Skeletal muscle satellite cell (primary cell): ENCODE measurements around the gene SLC23A1. TPM values are rescaled to one million over a fixed set of nuclear protein-coding genes. Genes with fewer than 3 reads are reported as not detected.

Source experiments
- H3K27me3 ChIP-seq: 2 replicates; pipeline ENCODE4 v1.7.0; 2013; ENCODE audit warnings: low read length; ENCODE audit not compliant: control insufficient read depth, insufficient read depth
- H3K36me3 ChIP-seq: 2 replicates; pipeline ENCODE4 v1.7.0; 2013; ENCODE audit warnings: mild to moderate bottlenecking, control low read depth, low read length; ENCODE audit not compliant: insufficient read depth
- H3K4me1 ChIP-seq: 2 replicates; pipeline ENCODE4 v1.7.0; 2013; ENCODE audit warnings: low read length; ENCODE audit not compliant: control insufficient read depth, insufficient read depth
- H3K4me2 ChIP-seq: 2 replicates; pipeline ENCODE4 v1.7.0; 2013; ENCODE audit warnings: mild to moderate bottlenecking, low read length
- H3K4me3 ChIP-seq: 2 replicates; pipeline ENCODE4 v1.7.0; 2013; ENCODE audit warnings: low read length
- H3K9ac ChIP-seq: 2 replicates; pipeline ENCODE4 v1.7.0; 2013; ENCODE audit warnings: mild to moderate bottlenecking, low read depth, low read length, moderate library complexity
- H3K9me3 ChIP-seq: replicated peaks from 2 replicates; pipeline ENCODE4 v1.7.0; 2013; ENCODE audit warnings: mild to moderate bottlenecking, control low read depth, low read length
- total RNA-seq: library from RNA; depleted of rRNA; stranded (reverse); fragments of >200 nt; gene quantifications from 2 replicates; pipeline ENCODE4 v1.2.3, GENCODE V29; 2012; rRNA removed

SLC23A1 gene
- total RNA-seq: not detected in 2 replicates

- Histone ChIP-seq H3K9ac (no peak within 1 kb of the TSS), H3K9me3 (no peaks in the 10 kb centered on the region), H3K36me3 (no peaks in the 10 kb centered on the region), H3K27me3 (no peaks in the 10 kb centered on the region), H3K4me2 (no peak within 1 kb of the TSS), H3K4me1 (peaks cover 32% of the 10 kb centered on the region), H3K4me3 (no peak within 1 kb of the TSS)
Observed at GRCh38 chr5:139383275-139383992, at the start of gene SLC23A1. SLC23A1 (minus strand) TSS chr5:139383297; CDS start chr5:139383253, 44 bp downstream.

- Histone ChIP-seq H3K4me3 (no peak overlapping the region), H3K4me2 (no peak overlapping the region), H3K27me3 (no peaks in the 10 kb centered on the region), H3K9me3 (no peaks in the 10 kb centered on the region), H3K4me1 (peaks cover 3% of the 10 kb centered on the region), H3K9ac (no peak overlapping the region), H3K36me3 (peaks cover 3% of the 10 kb centered on the region)
Observed at GRCh38 chr5:139431706-139432105, 48.6 kb upstream of the SLC23A1 start.

GRCh38 chr5:139430015-139430414 is 46.9 kb upstream of the SLC23A1 start:
- Histone ChIP-seq H3K4me1 (peaks cover 18% of the 10 kb centered on the region), H3K9ac (no peak overlapping the region), H3K27me3 (no peaks in the 10 kb centered on the region), H3K4me3 (no peak overlapping the region), H3K4me2 (no peak overlapping the region), H3K36me3 (peaks cover 3% of the 10 kb centered on the region), H3K9me3 (no peaks in the 10 kb centered on the region)

GRCh38 chr5:139426203-139426885 is 43.2 kb upstream of the SLC23A1 start:
- Histone ChIP-seq H3K4me1 (peaks cover 18% of the 10 kb centered on the region), H3K4me3 (no peak overlapping the region), H3K36me3 (peaks cover 7% of the 10 kb centered on the region), H3K4me2 (no peak overlapping the region), H3K9ac (peak overlapping the region; percentile 30), H3K27me3 (no peaks in the 10 kb centered on the region), H3K9me3 (no peaks in the 10 kb centered on the region)

GRCh38 chr5:139425497-139425896 is 42.4 kb upstream of the SLC23A1 start:
- H3K4me3 ChIP-seq: no peak overlapping the region
- peaks cover 8% of the 10 kb centered on the region for H3K36me3 ChIP-seq
- peak overlapping the region; percentile 8 for H3K9ac ChIP-seq
- no peaks in the 10 kb centered on the region for H3K27me3 ChIP-seq
- no peaks in the 10 kb centered on the region for H3K9me3 ChIP-seq
- H3K4me2 ChIP-seq: no peak overlapping the region
- H3K4me1 ChIP-seq: peaks cover 18% of the 10 kb centered on the region

DNA sequence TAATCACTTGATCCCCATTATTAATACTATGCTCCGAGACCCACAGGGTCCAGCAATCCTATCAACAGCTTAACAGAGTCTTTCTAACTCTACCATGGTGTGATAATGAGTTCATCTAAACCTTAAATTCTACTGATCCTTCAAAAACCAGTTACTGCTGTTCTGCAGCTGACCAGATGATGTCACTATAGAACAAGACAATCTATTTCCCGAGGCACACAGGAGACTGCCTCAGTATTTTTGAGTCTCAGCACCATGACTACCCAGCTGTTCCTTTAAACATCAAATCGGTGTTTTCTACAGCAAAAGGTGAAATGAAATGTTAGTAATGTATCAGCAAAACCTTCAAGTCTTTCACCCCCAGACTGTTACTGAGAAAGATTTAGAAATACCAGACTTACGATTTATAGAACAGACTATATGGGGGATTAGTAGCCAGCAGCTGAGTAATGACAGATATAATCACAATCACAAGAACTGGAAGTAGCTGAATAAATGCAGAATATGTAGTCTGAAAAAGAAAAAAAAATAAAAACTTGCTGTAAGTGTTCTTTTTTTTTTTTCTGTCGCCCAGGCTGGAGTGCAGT is 39.3 kb upstream of the SLC23A1 start:
- H3K4me1 ChIP-seq: peaks cover 18% of the 10 kb centered on the region
- H3K9me3 ChIP-seq: no peaks in the 10 kb centered on the region
- no peak overlapping the region for H3K4me3 ChIP-seq
- H3K36me3 ChIP-seq: peaks cover 19% of the 10 kb centered on the region
- no peak overlapping the region for H3K9ac ChIP-seq
- no peaks in the 10 kb centered on the region for H3K27me3 ChIP-seq
- no peak overlapping the region for H3K4me2 ChIP-seq

GRCh38 chr5:139419226-139420192 is 36.4 kb upstream of the SLC23A1 start:
- Histone ChIP-seq H3K27me3 (no peaks in the 10 kb centered on the region), H3K4me2 (no peak overlapping the region), H3K36me3 (peaks cover 15% of the 10 kb centered on the region), H3K4me1 (peaks cover 9% of the 10 kb centered on the region), H3K9me3 (no peaks in the 10 kb centered on the region), H3K4me3 (no peak overlapping the region), H3K9ac (no peak overlapping the region)

DNA sequence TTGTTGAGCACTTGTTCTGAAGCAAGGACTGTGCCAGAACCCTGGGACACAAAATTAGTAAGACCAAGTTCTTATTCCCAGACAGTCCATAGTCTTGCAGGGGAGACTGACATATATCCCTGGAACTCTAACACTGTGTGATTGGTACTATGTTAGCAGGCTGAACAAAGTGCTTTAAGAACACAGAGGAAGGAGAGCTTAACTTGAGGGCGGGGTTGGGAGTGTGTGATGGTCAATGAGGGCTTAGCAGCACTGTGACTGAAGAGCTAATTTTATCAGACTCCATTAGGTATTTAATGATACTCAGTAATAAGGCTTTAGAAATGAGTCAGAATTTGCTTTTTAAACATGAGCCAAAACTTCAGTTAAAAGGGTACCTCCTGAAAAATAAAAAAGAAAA is 35.7 kb upstream of the SLC23A1 start:
- H3K4me2 ChIP-seq: no peak overlapping the region
- peaks cover 15% of the 10 kb centered on the region for H3K36me3 ChIP-seq
- H3K4me1 ChIP-seq: peaks cover 9% of the 10 kb centered on the region
- no peaks in the 10 kb centered on the region for H3K27me3 ChIP-seq
- H3K4me3 ChIP-seq: no peak overlapping the region
- no peaks in the 10 kb centered on the region for H3K9me3 ChIP-seq
- H3K9ac ChIP-seq: no peak overlapping the region

- Histone ChIP-seq H3K4me1 (peaks cover 9% of the 10 kb centered on the region), H3K4me2 (no peak overlapping the region), H3K27me3 (no peaks in the 10 kb centered on the region), H3K9ac (no peak overlapping the region), H3K4me3 (no peak overlapping the region), H3K9me3 (no peaks in the 10 kb centered on the region), H3K36me3 (peaks cover 15% of the 10 kb centered on the region)
Observed at GRCh38 chr5:139417214-139417613, 34.1 kb upstream of the SLC23A1 start.

DNA sequence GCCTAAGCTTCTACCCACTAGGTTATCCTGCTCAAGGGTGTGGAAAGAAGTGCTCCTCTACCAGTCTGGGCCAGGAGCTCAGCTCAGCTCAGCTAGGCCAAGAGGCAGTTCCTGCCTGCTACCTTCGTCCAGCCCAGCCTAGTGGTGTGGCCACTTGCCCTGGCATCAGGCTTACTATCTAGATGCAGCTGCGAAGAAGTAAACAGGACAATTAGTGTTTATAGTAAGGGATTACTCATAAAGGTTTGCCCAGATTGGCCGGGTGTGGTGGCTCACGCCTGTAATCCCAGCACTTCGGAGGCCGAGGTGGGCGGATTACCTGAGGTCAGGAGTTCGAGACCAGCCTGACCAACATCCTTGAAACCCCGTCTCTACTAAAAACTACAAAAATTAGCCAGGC is 33.6 kb upstream of the SLC23A1 start:
- H3K9ac ChIP-seq: no peak overlapping the region
- H3K36me3 ChIP-seq: peaks cover 15% of the 10 kb centered on the region
- no peaks in the 10 kb centered on the region for H3K9me3 ChIP-seq
- no peak overlapping the region for H3K4me2 ChIP-seq
- no peak overlapping the region for H3K4me3 ChIP-seq
- no peaks in the 10 kb centered on the region for H3K27me3 ChIP-seq
- peaks cover 9% of the 10 kb centered on the region for H3K4me1 ChIP-seq

GRCh38 chr5:139415869-139416268 is 32.8 kb upstream of the SLC23A1 start:
- Histone ChIP-seq H3K4me3 (no peak overlapping the region), H3K4me1 (peaks cover 12% of the 10 kb centered on the region), H3K9me3 (no peaks in the 10 kb centered on the region), H3K4me2 (no peak overlapping the region), H3K36me3 (peaks cover 15% of the 10 kb centered on the region), H3K27me3 (no peaks in the 10 kb centered on the region), H3K9ac (no peak overlapping the region)
